ENCODE results near the gene FDX2.
"Not testable (repeated sequence)": the region's sequence is repeated elsewhere in the genome, so short reads cannot be mapped to it uniquely, and the experiment has no call there.

FDX2 gene

DNA sequence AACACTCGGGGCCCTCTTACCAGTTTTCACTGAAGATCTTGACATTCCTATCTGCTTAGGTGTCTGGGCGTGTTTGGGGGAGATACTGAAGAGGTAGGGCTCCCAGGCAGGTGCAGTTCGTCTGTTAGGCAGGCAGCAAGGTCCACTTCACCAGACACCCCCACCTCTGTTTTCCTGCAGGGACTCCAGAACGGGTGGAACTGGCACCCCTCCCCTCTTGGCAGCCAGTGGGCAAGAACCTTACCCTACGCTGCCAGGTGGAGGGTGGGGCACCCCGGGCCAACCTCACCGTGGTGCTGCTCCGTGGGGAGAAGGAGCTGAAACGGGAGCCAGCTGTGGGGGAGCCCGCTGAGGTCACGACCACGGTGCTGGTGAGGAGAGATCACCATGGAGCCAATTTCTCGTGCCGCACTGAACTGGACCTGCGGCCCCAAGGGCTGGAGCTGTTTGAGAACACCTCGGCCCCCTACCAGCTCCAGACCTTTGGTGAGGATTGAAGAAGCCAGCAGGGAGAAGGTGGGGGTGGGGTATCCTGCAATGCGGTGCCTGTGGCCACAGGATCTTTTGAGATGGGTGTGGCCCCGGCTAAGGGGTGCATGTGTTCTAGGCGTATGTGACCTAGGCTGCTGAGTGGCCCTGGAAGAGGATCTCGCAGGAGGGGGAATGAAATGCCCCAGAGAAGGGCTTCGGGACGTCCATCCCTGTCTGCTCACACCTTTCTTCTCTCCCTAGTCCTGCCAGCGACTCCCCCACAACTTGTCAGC is 32.3 kb downstream of the FDX2 start:
- TF ChIP-seq JUND (IDR thresholded peaks at IDR 0.05; ENCODE audit: low read depth): no peak
- in situ Hi-C loops (cut with HindIII; ENCODE audit: low pct_unique_long_range_greater_than_20kb, low sequenced_read_pairs): no loop called here
- DNase-seq (ENCODE audit: low read depth in 1 of 2, low spot score in 1 of 2): no peak

- DNase-seq (ENCODE audit: low read depth in 1 of 2, low spot score in 1 of 2); in situ Hi-C loops (cut with HindIII; ENCODE audit: low pct_unique_long_range_greater_than_20kb, low sequenced_read_pairs): not testable (repeated sequence)
Measured at GRCh38 chr19:10282043-10282442, 33.8 kb downstream of the FDX2 start.

DNA sequence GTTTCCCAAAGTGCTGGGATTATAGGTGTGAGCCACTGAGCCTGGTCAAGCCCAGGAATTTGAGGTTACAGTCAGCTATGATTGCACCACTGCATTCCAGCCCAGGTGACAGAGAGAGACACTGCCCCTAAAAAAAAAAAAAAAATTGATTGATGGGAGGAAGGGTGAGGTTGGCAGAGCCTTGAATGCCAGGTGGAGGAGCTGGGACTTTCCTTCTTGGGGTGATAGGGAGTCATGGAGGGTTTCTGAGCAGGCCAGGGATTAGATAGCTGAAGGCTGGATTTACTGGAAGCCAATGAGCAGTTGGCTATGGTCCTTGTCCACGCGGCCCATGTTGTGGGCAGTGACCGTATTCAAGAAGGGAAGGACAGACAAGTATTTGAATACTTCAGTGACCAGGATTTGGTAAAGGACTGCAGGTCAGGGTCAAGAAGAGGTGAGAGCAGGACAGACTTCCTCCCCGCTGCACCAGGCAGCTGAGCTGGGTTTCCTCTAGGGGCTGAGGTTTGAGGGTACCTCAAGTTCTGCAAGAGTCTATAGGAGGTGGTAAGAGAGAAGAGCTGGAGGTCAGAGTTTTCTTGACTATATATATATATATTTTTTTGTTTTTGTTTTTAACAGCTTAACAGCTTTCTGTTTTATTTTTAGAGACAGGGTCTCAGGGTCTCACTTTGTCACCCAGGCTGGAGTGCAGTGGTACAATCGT is 35.9 kb downstream of the FDX2 start:
- in situ Hi-C loops (cut with HindIII; ENCODE audit: low pct_unique_long_range_greater_than_20kb, low sequenced_read_pairs): no loop called here
- no peak for DNase-seq (ENCODE audit: low read depth in 1 of 2, low spot score in 1 of 2)
- TF ChIP-seq JUND (IDR thresholded peaks at IDR 0.05; ENCODE audit: low read depth): no peak

DNA sequence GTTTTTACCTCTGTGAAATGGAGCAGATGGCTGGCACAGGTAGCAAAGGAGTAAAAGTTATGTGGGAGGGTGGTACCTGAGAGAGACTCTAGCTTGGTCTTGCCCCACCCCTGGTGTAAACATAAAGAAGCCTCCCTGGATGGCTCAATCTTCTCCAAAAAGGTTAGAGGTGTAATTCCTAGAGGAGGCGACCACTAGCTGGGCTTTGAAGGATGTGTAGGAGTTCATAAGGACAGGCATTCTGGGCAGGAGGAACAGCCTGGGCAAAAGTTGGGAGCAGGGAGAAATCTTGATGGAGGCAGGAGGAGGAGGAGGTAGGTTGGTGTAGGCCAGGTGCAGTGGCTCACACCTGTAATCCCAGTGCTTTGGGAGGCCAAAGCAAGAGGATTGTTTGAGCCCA is 36.9 kb downstream of the FDX2 start:
- in situ Hi-C loops (cut with HindIII; ENCODE audit: low pct_unique_long_range_greater_than_20kb, low sequenced_read_pairs): no loop called here
- TF ChIP-seq JUND (IDR thresholded peaks at IDR 0.05; ENCODE audit: low read depth): no peak

DNA sequence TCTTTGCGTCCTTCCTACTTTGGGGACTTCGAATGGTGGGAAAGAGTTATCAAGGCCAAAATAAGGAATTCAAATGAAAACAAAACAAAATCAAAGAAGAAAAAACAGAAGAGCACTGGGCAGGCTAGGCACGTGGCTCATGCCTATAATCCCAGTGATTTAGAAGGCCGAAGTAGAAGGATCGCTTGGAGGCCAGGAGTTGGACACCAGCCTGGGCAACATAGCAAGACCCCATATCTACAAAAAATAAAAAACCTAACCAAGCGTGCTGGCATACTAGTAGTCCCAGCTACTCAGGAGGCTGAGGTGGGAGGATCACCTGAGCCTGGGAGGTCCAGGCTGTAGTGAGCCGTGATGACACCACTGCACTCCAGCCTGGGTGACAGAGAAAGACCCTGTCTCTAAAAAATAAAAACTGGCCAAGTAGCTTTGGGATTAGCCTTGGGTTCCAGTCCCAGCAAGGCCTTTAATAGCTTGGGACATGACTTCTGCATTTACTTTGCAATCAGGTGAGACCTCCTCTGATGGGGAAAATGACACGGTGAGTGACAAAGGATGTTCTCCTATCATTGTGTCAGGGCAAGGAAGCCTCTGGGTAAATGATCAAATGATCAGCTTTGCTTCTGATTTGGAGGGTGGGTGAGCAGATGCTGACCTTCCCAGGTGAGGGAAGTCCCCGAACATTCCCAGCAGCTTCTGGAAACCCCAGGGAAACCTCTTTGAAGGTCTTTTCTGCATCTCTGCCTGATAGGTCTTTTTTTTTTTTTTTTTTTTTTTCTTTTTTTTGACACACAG is 37.8 kb downstream of the FDX2 start:
- in situ Hi-C loops (cut with HindIII; ENCODE audit: low pct_unique_long_range_greater_than_20kb, low sequenced_read_pairs): no loop called here
- DNase-seq (ENCODE audit: low read depth in 1 of 2, low spot score in 1 of 2): no peak
- no peak for TF ChIP-seq JUND (IDR thresholded peaks at IDR 0.05; ENCODE audit: low read depth)

More for the DNA sequence above, 36.9 kb downstream of the FDX2 start:
- DNase-seq (ENCODE audit: low read depth in 1 of 2, low spot score in 1 of 2): no peak

- no peak for TF ChIP-seq JUND (IDR thresholded peaks at IDR 0.05; ENCODE audit: low read depth)
- DNase-seq (ENCODE audit: low read depth in 1 of 2, low spot score in 1 of 2): no peak
- in situ Hi-C loops (cut with HindIII; ENCODE audit: low pct_unique_long_range_greater_than_20kb, low sequenced_read_pairs): no loop called here
Measured at GRCh38 chr19:10274589-10274988, 41.2 kb downstream of the FDX2 start.

DNA sequence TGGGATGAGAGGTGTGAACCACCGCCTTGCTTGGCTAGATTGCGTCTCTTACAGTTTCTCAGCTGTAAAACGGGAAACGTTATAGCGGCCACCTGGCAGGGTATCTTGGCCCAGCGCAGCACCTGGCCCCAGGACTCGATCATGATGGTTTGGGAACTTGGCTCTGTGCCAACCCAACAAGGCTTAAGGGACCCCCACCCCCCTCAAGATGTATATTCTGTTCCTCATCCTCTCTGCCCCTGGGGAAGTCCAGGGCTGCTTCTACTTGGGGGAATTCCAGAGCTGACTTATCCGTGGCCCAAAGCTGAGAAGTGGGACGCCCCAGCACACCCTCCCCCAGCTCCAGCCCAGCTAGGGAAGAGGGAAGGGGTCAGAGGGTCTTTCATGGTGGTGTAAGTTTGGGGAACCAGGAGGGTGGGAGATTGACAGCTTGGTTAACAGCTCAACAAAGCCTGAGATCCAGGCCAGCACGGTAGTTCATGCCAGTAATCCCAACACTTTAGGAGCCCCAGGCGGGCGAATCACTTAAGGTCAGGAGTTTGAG is 44.2 kb downstream of the FDX2 start:
- no peak for TF ChIP-seq JUND (IDR thresholded peaks at IDR 0.05; ENCODE audit: low read depth)
- in situ Hi-C loops (cut with HindIII; ENCODE audit: low pct_unique_long_range_greater_than_20kb, low sequenced_read_pairs): no loop called here
- no peak for DNase-seq (ENCODE audit: low read depth in 1 of 2, low spot score in 1 of 2)

DNA sequence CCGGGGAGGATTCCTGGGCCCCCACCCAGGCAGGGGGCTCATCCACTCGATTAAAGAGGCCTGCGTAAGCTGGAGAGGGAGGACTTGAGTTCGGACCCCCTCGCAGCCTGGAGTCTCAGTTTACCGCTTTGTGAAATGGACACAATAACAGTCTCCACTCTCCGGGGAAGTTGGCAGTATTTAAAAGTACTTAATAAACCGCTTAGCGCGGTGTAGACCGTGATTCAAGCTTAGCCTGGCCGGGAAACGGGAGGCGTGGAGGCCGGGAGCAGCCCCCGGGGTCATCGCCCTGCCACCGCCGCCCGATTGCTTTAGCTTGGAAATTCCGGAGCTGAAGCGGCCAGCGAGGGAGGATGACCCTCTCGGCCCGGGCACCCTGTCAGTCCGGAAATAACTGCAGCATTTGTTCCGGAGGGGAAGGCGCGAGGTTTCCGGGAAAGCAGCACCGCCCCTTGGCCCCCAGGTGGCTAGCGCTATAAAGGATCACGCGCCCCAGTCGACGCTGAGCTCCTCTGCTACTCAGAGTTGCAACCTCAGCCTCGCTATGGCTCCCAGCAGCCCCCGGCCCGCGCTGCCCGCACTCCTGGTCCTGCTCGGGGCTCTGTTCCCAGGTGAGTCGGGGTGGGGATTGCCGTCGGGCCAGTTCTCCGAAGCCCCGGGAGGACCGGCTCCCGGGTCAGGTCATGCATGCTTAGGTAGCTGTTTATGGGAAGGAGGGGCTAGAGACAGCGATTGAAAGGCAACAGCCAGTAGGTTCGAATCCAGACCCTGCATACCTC is 45.0 kb downstream of the FDX2 start, which contains the start of gene ICAM1:
Gene ICAM1 (plus strand): TSS at position 505 of the 779 bp plus-strand sequence. CDS start 40 bp downstream, at position 545.
- in situ Hi-C loops (cut with HindIII; ENCODE audit: low pct_unique_long_range_greater_than_20kb, low sequenced_read_pairs): no loop called here
- no peak for TF ChIP-seq JUND (IDR thresholded peaks at IDR 0.05; ENCODE audit: low read depth)
- DNase-seq (ENCODE audit: low read depth in 1 of 2, low spot score in 1 of 2): peak in 1 of 2 experiments; percentile 52

DNA sequence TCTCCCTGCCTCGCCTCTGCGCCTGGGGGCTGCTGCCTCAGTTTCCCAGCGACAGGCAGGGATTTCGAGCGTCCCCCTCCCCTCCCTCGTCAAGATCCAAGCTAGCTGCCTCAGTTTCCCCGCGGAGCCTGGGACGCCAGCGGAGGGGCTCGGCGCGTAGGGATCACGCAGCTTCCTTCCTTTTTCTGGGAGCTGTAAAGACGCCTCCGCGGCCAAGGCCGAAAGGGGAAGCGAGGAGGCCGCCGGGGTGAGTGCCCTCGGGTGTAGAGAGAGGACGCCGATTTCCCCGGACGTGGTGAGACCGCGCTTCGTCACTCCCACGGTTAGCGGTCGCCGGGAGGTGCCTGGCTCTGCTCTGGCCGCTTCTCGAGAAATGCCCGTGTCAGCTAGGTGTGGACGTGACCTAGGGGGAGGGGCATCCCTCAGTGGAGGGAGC is 45.6 kb downstream of the FDX2 start:
- TF ChIP-seq JUND (IDR thresholded peaks at IDR 0.05; ENCODE audit: low read depth): no peak
- no peak for DNase-seq (ENCODE audit: low read depth in 1 of 2, low spot score in 1 of 2)
- in situ Hi-C loops (cut with HindIII; ENCODE audit: low pct_unique_long_range_greater_than_20kb, low sequenced_read_pairs): no loop called here

DNA sequence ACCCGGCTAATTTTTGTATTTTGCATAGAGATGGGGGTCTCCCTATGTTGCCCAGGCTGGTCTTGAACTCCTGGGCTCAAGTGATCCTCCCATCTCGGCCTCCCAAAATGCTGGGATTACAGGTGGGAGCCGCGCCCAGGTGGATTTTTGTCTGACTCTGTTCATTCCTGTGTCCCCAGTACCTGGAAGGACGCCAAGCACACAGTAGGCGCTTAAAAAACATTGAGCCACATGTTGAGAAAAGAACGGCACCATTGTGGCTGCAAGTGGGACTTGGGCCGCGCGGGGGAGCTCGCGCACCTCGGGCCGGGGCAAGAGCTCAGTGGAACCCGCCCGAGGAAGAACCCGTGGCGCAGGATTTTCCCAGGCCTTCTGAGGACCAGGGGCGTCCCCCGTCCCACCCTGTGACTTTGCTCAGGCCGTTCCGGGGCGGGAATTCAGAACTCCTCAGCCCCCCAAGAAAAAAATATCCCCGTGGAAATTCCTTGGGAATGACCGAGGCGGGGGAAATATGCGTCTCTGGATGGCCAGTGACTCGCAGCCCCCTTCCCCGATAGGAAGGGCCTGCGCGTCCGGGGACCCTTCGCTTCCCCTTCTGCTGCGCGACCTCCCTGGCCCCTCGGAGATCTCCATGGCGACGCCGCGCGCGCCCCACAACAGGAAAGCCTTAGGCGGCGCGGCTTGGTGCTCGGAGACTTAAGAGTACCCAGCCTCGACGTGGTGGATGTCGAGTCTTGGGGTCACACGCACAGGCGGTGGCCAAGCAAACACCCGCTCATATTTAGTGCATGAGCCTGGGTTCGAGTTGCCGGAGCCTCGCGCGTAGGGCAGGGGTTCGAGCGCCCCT is 46.3 kb downstream of the FDX2 start:
- DNase-seq (ENCODE audit: low read depth in 1 of 2, low spot score in 1 of 2): peak in 1 of 2 experiments; percentile 75
- no peak for TF ChIP-seq JUND (IDR thresholded peaks at IDR 0.05; ENCODE audit: low read depth)
- in situ Hi-C loops (cut with HindIII; ENCODE audit: low pct_unique_long_range_greater_than_20kb, low sequenced_read_pairs): no loop called here

DNA sequence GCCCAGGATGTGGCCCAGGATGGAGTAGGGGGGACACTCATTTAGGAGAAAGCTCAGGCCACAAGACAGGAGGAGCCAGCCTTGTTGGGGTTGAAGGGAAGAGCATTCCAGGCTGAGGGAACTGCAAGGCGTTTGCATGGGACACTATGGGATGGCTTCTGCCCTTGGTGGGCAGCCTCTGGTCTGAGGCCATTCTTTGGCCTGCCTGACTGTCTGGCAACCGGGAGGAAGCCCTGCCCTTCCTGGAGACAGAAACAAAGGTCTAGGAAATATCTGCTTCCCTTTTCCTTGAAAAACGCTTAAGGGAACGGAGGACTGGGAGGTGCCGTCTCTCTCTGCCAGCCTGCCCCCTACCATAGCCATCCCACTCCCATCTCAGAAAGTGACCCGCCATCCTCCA is 47.7 kb downstream of the FDX2 start:
- in situ Hi-C loops (cut with HindIII; ENCODE audit: low pct_unique_long_range_greater_than_20kb, low sequenced_read_pairs): no loop called here
- DNase-seq (ENCODE audit: low read depth in 1 of 2, low spot score in 1 of 2): no peak
- no peak for TF ChIP-seq JUND (IDR thresholded peaks at IDR 0.05; ENCODE audit: low read depth)

Data from T47D (cell line).